T-cell (primary cell): ENCODE results near the gene GPC5. TPM values are rescaled to one million over a fixed set of nuclear protein-coding genes. Genes with fewer than 3 reads are reported as not detected.
"Not testable (repeated sequence)": the region's sequence is repeated elsewhere in the genome, so short reads cannot be mapped to it uniquely, and the experiment has no call there.

Source experiments
- ATAC-seq, 4 experiments: fragments of 200-7000 bp in 3 of 4; fragments of 150-1000 bp in 1 of 4; cut with Tn5 transposase; replicated peaks in 1 of 4; 1 replicate in 3 of 4; 2 replicates in 1 of 4; pipeline ENCODE4 v1.10.0; 2021; ENCODE audit warnings: moderate library complexity in 3 of 4, mild to moderate bottlenecking in 2 of 4, moderate number of reproducible peaks in 1 of 4
- CTCF ChIA-PET, 2 donors: fragments of 300-600 bp; sonication (Branson Sonifier 250); formaldehyde crosslinking; loops; one replicate each; lab custom pipeline; 2022; ENCODE audit warnings: antibody characterized with exemption in 2 of 2; lab: Charles Lee
- POLR2A ChIA-PET, 2 donors: fragments of 300-600 bp; sonication (Branson Sonifier 250); formaldehyde crosslinking; loops; one replicate each; lab custom pipeline; 2022; ENCODE audit warnings: antibody characterized with exemption in 2 of 2; lab: Charles Lee
- DNase-seq, 35 experiments: peaks; one replicate each; pipeline versions ENCODE4 v3.0.0 to v3.0.0-alpha.2; 2013 to 2023
- H3K27ac ChIP-seq: one replicate; pipeline ENCODE4 v1.5.1; 2013; ENCODE audit warnings: low read length
- H3K27me3 ChIP-seq, 2 experiments: replicated peaks in 1 of 2; 1 replicate in 1 of 2; 2 replicates in 1 of 2; pipeline versions ENCODE4 v1.6.1 to v1.7.0; 2013; ENCODE audit warnings: low read length in 1 of 2, mixed read lengths in 1 of 2; ENCODE audit not compliant: control insufficient read depth in 2 of 2, insufficient read depth in 2 of 2; ENCODE audit errors: extremely low read depth in 1 of 2
- H3K36me3 ChIP-seq, 2 donors: 1 replicate in 1 of 2; 2 replicates in 1 of 2; pipeline versions ENCODE4 v1.6.1 to v1.7.0; 2013; ENCODE audit warnings: low read length in 1 of 2; ENCODE audit not compliant: control insufficient read depth in 2 of 2, insufficient read depth in 1 of 2; ENCODE audit errors: extremely low read depth in 1 of 2
- H3K4me1 ChIP-seq, 2 experiments: 1 replicate in 1 of 2; 2 replicates in 1 of 2; pipeline versions ENCODE4 v1.6.1 to v1.7.0; 2013; ENCODE audit warnings: low read length in 2 of 2, mixed read lengths in 1 of 2; ENCODE audit not compliant: insufficient read depth in 2 of 2, control insufficient read depth in 1 of 2; ENCODE audit errors: extremely low read depth in 1 of 2
- H3K4me3 ChIP-seq, 2 donors: 1 replicate in 1 of 2; 2 replicates in 1 of 2; pipeline versions ENCODE4 v1.5.1 to v1.7.0; 2013; ENCODE audit warnings: mild to moderate bottlenecking in 2 of 2, low read length in 1 of 2, moderate library complexity in 1 of 2; ENCODE audit not compliant: control insufficient read depth in 1 of 2; ENCODE audit errors: extremely low read depth in 1 of 2
- H3K9me3 ChIP-seq: 2 replicates; pipeline ENCODE4 v1.7.0; 2013
- H3K27ac Mint-ChIP-seq, 2 donors: one replicate each; pipeline ENCODE4 v1.8.0; 2020 to 2021; ENCODE audit warnings: mild to moderate bottlenecking in 2 of 2, mixed read lengths in 2 of 2
- H3K27me3 Mint-ChIP-seq, 2 donors: one replicate each; pipeline ENCODE4 v1.8.0; 2021 to 2022; ENCODE audit warnings: mixed read lengths in 2 of 2
- H3K36me3 Mint-ChIP-seq: one replicate; pipeline ENCODE4 v1.8.0; 2021; ENCODE audit warnings: mixed read lengths
- H3K4me1 Mint-ChIP-seq, 3 donors: one replicate each; pipeline ENCODE4 v1.8.0; 2020 to 2022; ENCODE audit warnings: mixed read lengths in 3 of 3, mild to moderate bottlenecking in 1 of 3
- H3K4me3 Mint-ChIP-seq, 3 donors: one replicate each; pipeline ENCODE4 v1.8.0; 2020 to 2022; ENCODE audit warnings: mild to moderate bottlenecking in 3 of 3, mixed read lengths in 3 of 3, moderate library complexity in 3 of 3
- H3K9me3 Mint-ChIP-seq, 3 donors: one replicate each; pipeline ENCODE4 v1.8.0; 2020 to 2022; ENCODE audit warnings: mixed read lengths in 3 of 3
- WGBS: methylation state at CpG from one replicate; pipeline ENCODE4 v1.1.5; 2013; ENCODE audit warnings: missing lambda C conversion rate; ENCODE audit not compliant: insufficient coverage; 5-methylcytosine and 5-hydroxymethylcytosine counted together
- total RNA-seq, 35 experiments: library from RNA in 6 of 35; stranded (reverse) in 6 of 35; fragments of 120-200 nt in 1 of 35; gene quantifications; one replicate each; pipeline versions ENCODE4 v1.2.1 to v1.2.4 and lab custom pipeline; 2013 to 2026

GPC5 gene
- total RNA-seq, 5 donors from 2014 or later (not counting 1 experiment from before 2014, with no cell fraction given) = 0.12 to 0.39 (median 0.26) TPM

GRCh38 chr13:91894316-91894715 is 495.9 kb downstream of the GPC5 start:
- H3K36me3 ChIP-seq = no peaks in the 10 kb centered on the region
- H3K9me3 Mint-ChIP-seq = peaks cover 8 to 15% (median 15%) of the 10 kb centered on the region in 3 donors
- no peaks in the 10 kb centered on the region for H3K9me3 ChIP-seq
- H3K27ac Mint-ChIP-seq = no peak overlapping the region
- ATAC-seq = no peak
- ChIA-PET POLR2A (no interaction called here), CTCF (no interaction called here)
- 50% methylated on average over 1 of the region's 2 CpGs for WGBS
- no peak overlapping the region for H3K4me3 ChIP-seq
- no peaks in the 10 kb centered on the region for H3K36me3 Mint-ChIP-seq
- no peaks in the 10 kb centered on the region for H3K4me1 ChIP-seq
- no peak overlapping the region for H3K27ac ChIP-seq
- no peak overlapping the region for H3K4me3 Mint-ChIP-seq
- no peaks in the 10 kb centered on the region for H3K4me1 Mint-ChIP-seq
- H3K27me3 ChIP-seq = no peaks in the 10 kb centered on the region
- DNase-seq = no peak
- H3K27me3 Mint-ChIP-seq = no peaks in the 10 kb centered on the region

- Histone ChIP-seq H3K27ac (no peak overlapping the region), H3K27me3 (no peaks in the 10 kb centered on the region), H3K4me3 (no peak overlapping the region), H3K9me3 (no peaks in the 10 kb centered on the region), H3K4me1 (no peaks in the 10 kb centered on the region), H3K36me3 (no peaks in the 10 kb centered on the region)
- Mint-ChIP-seq H3K9me3 (peaks cover 5 to 14% (median 13%) of the 10 kb centered on the region in 3 donors), H3K4me3 (no peak overlapping the region), H3K36me3 (no peaks in the 10 kb centered on the region), H3K27me3 (no peaks in the 10 kb centered on the region), H3K4me1 (no peaks in the 10 kb centered on the region), H3K27ac (no peak overlapping the region)
- 100% methylated on average over 1 of the region's 5 CpGs for WGBS
- POLR2A ChIA-PET = no interaction called here
- CTCF ChIA-PET = no interaction called here
- ATAC-seq (no peak), DNase-seq (no peak)
Measured at GRCh38 chr13:91896547-91896946, 498.1 kb downstream of the GPC5 start.

GRCh38 chr13:91898986-91899385 is 500.6 kb downstream of the GPC5 start:
- peaks cover 5 to 18% (median 10%) of the 10 kb centered on the region in 3 donors for H3K9me3 Mint-ChIP-seq
- H3K4me3 ChIP-seq, CTCF ChIA-PET, H3K9me3 ChIP-seq, POLR2A ChIA-PET, H3K4me1 ChIP-seq, H3K4me3 Mint-ChIP-seq, H3K4me1 Mint-ChIP-seq, H3K27ac ChIP-seq, H3K27me3 ChIP-seq, DNase-seq, H3K27me3 Mint-ChIP-seq, H3K36me3 Mint-ChIP-seq, H3K27ac Mint-ChIP-seq, ATAC-seq, H3K36me3 ChIP-seq: not testable (repeated sequence)

- peaks cover 0 to 17% (median 5%) of the 10 kb centered on the region in 3 donors for H3K9me3 Mint-ChIP-seq
- Histone ChIP-seq H3K27ac (no peak overlapping the region), H3K4me1 (no peaks in the 10 kb centered on the region), H3K9me3 (no peaks in the 10 kb centered on the region), H3K27me3 (no peaks in the 10 kb centered on the region), H3K36me3 (no peaks in the 10 kb centered on the region), H3K4me3 (no peak overlapping the region)
- no peak overlapping the region for H3K4me3 Mint-ChIP-seq
- H3K4me1 Mint-ChIP-seq = no peaks in the 10 kb centered on the region
- ATAC-seq (no peak), DNase-seq (no peak)
- no peak overlapping the region for H3K27ac Mint-ChIP-seq
- H3K27me3 Mint-ChIP-seq = no peaks in the 10 kb centered on the region
- POLR2A ChIA-PET = interaction anchor here in 1 of 2 donors (0.6 kb wide), 1 partner anchor 1401 kb away, joined by 3 read pairs; no protein-coding TSS in a partner anchor
- no peaks in the 10 kb centered on the region for H3K36me3 Mint-ChIP-seq
- CTCF ChIA-PET = no interaction called here
Measured at GRCh38 chr13:91902291-91902690, 503.9 kb downstream of the GPC5 start.

GRCh38 chr13:91904005-91904404 is 505.6 kb downstream of the GPC5 start:
- no peaks in the 10 kb centered on the region for H3K36me3 ChIP-seq
- no peaks in the 10 kb centered on the region for H3K4me1 ChIP-seq
- peaks cover 0 to 11% (median 3%) of the 10 kb centered on the region in 3 donors for H3K9me3 Mint-ChIP-seq
- no peaks in the 10 kb centered on the region for H3K27me3 Mint-ChIP-seq
- ChIA-PET CTCF (no interaction called here), POLR2A (no interaction called here)
- H3K27me3 ChIP-seq = no peaks in the 10 kb centered on the region
- H3K27ac ChIP-seq = no peak overlapping the region
- no peak for ATAC-seq
- no peak for DNase-seq
- H3K4me1 Mint-ChIP-seq = no peaks in the 10 kb centered on the region
- no peak overlapping the region for H3K4me3 ChIP-seq
- no CpG with 5 or more reads among the region's 1 CpG for WGBS
- H3K9me3 ChIP-seq = no peaks in the 10 kb centered on the region
- H3K36me3 Mint-ChIP-seq = no peaks in the 10 kb centered on the region
- H3K27ac Mint-ChIP-seq = no peak overlapping the region
- no peak overlapping the region for H3K4me3 Mint-ChIP-seq

GRCh38 chr13:91904597-91904996 is 506.2 kb downstream of the GPC5 start:
- no peaks in the 10 kb centered on the region for H3K4me1 ChIP-seq
- no peaks in the 10 kb centered on the region for H3K27me3 Mint-ChIP-seq
- ChIA-PET POLR2A (no interaction called here), CTCF (no interaction called here)
- H3K9me3 ChIP-seq = no peaks in the 10 kb centered on the region
- no peak for DNase-seq
- peaks cover 0 to 8% (median 3%) of the 10 kb centered on the region in 3 donors for H3K9me3 Mint-ChIP-seq
- no peak overlapping the region for H3K4me3 ChIP-seq
- WGBS = 58% methylated on average over 1 of the region's 1 CpG
- ATAC-seq = no peak
- no peaks in the 10 kb centered on the region for H3K36me3 ChIP-seq
- H3K27me3 ChIP-seq = no peaks in the 10 kb centered on the region
- no peaks in the 10 kb centered on the region for H3K36me3 Mint-ChIP-seq
- H3K27ac ChIP-seq = no peak overlapping the region
- H3K4me1 Mint-ChIP-seq = no peaks in the 10 kb centered on the region
- no peak overlapping the region for H3K4me3 Mint-ChIP-seq
- H3K27ac Mint-ChIP-seq = no peak overlapping the region

GRCh38 chr13:91907398-91907797 is 509.0 kb downstream of the GPC5 start:
- CTCF ChIA-PET = no interaction called here
- H3K4me3 Mint-ChIP-seq = no peak overlapping the region
- H3K27ac Mint-ChIP-seq = no peak overlapping the region
- no peaks in the 10 kb centered on the region for H3K4me1 Mint-ChIP-seq
- no peaks in the 10 kb centered on the region for H3K4me1 ChIP-seq
- H3K4me3 ChIP-seq = no peak overlapping the region
- no peak for DNase-seq
- H3K36me3 Mint-ChIP-seq = no peaks in the 10 kb centered on the region
- H3K27ac ChIP-seq = no peak overlapping the region
- no peaks in the 10 kb centered on the region for H3K36me3 ChIP-seq
- H3K27me3 Mint-ChIP-seq = no peaks in the 10 kb centered on the region
- H3K9me3 Mint-ChIP-seq = peaks cover 0 to 7% (median 6%) of the 10 kb centered on the region in 3 donors
- no peaks in the 10 kb centered on the region for H3K9me3 ChIP-seq
- POLR2A ChIA-PET = no interaction called here
- no peaks in the 10 kb centered on the region for H3K27me3 ChIP-seq
- ATAC-seq = no peak
- WGBS = no CpG with 5 or more reads among the region's 1 CpG
